GM19099 (cell line): ENCODE results near the gene HDAC4.

ENCODE experiments used
- POLR2A ChIP-seq: IDR thresholded peaks from 3 replicates; pipeline ENCODE4 v1.6.1; 2011; ENCODE audit warnings: low read depth; ENCODE audit not compliant: insufficient read length; ENCODE audit errors: extremely low read depth

Gene HDAC4

GRCh38 chr2:239036819-239037558 lies 363.8 kb downstream of the HDAC4 start:
- no peak for TF ChIP-seq POLR2A

GRCh38 chr2:239035997-239036731 lies 364.7 kb downstream of the HDAC4 start:
- no peak for TF ChIP-seq POLR2A

- TF ChIP-seq POLR2A: no peak
These were observed 365.4 kb downstream of the HDAC4 start for GRCh38 chr2:239035361-239035814.

GRCh38 chr2:239034561-239035341 lies 366.1 kb downstream of the HDAC4 start:
- no peak for TF ChIP-seq POLR2A

GRCh38 chr2:239033801-239034560 lies 366.8 kb downstream of the HDAC4 start:
- TF ChIP-seq POLR2A: no peak

GRCh38 chr2:239029958-239030357 lies 370.9 kb downstream of the HDAC4 start:
- TF ChIP-seq POLR2A: no peak

GRCh38 chr2:239028253-239028619 lies 372.6 kb downstream of the HDAC4 start:
- no peak for TF ChIP-seq POLR2A

- TF ChIP-seq POLR2A: no peak
These were observed 373.2 kb downstream of the HDAC4 start for GRCh38 chr2:239027391-239028252.

GRCh38 chr2:239026711-239027361 lies 374.0 kb downstream of the HDAC4 start:
- TF ChIP-seq POLR2A: no peak

GRCh38 chr2:239025951-239026461 lies 374.8 kb downstream of the HDAC4 start:
- TF ChIP-seq POLR2A: no peak

GRCh38 chr2:239025096-239025801 lies 375.6 kb downstream of the HDAC4 start:
- no peak for TF ChIP-seq POLR2A

GRCh38 chr2:239024226-239024625 lies 376.6 kb downstream of the HDAC4 start:
- no peak for TF ChIP-seq POLR2A
